Muscle layer of duodenum (tissue), 2 donors: ENCODE measurements around the gene MFSD1.
"Not testable (repeated sequence)": the region's sequence is repeated elsewhere in the genome, so short reads cannot be mapped to it uniquely, and the experiment has no call there.

Experiments
- H3K27ac ChIP-seq: one replicate; pipeline ENCODE4 v1.7.0; 2013; ENCODE audit warnings: mild to moderate bottlenecking, low read length
- H3K27me3 ChIP-seq: one replicate; pipeline ENCODE4 v1.7.0; 2013; ENCODE audit warnings: low read depth, mild to moderate bottlenecking, control low read depth, low read length
- H3K36me3 ChIP-seq, 2 donors: one replicate each; pipeline ENCODE4 v1.7.0; 2013; ENCODE audit warnings: low read length in 2 of 2, control low read depth in 1 of 2, mild to moderate bottlenecking in 1 of 2; ENCODE audit not compliant: insufficient read depth in 2 of 2, control insufficient read depth in 1 of 2
- H3K4me1 ChIP-seq, 2 donors: one replicate each; pipeline ENCODE4 v1.7.0; 2013; ENCODE audit warnings: low read length in 2 of 2, mild to moderate bottlenecking in 2 of 2, control low read depth in 1 of 2, moderate library complexity in 1 of 2; ENCODE audit not compliant: insufficient read depth in 2 of 2, control insufficient read depth in 1 of 2
- H3K4me3 ChIP-seq, 2 donors: one replicate each; pipeline ENCODE4 v1.7.0; 2013; ENCODE audit warnings: low read length in 2 of 2, low read depth in 1 of 2, mild to moderate bottlenecking in 1 of 2
- H3K9me3 ChIP-seq, 2 donors: one replicate each; pipeline ENCODE4 v1.7.0; 2013; ENCODE audit warnings: low read length in 2 of 2, control low read depth in 1 of 2, mild to moderate bottlenecking in 1 of 2; ENCODE audit not compliant: control insufficient read depth in 1 of 2
- donor health status: healthy.

Gene MFSD1

GRCh38 chr3:158780766-158781165 is 21.1 kb upstream of the MFSD1 start:
- Histone ChIP-seq H3K27me3 (no peaks in the 10 kb centered on the region), H3K9me3 (no peaks in the 10 kb centered on the region), H3K27ac (no peak overlapping the region), H3K4me1 (peaks cover 0 to 18% of the 10 kb centered on the region in 2 donors), H3K36me3 (no peaks in the 10 kb centered on the region), H3K4me3 (no peak overlapping the region)

- no peak overlapping the region for H3K27ac ChIP-seq
- H3K27me3 ChIP-seq = no peaks in the 10 kb centered on the region
- H3K36me3 ChIP-seq = no peaks in the 10 kb centered on the region
- no peaks in the 10 kb centered on the region for H3K9me3 ChIP-seq
- no peak overlapping the region for H3K4me3 ChIP-seq
- peaks cover 0 to 18% of the 10 kb centered on the region in 2 donors for H3K4me1 ChIP-seq
Measured at GRCh38 chr3:158781191-158781590, 20.7 kb upstream of the MFSD1 start.

GRCh38 chr3:158781849-158782248 is 20.0 kb upstream of the MFSD1 start:
- Histone ChIP-seq H3K4me1 (peaks cover 0 to 18% of the 10 kb centered on the region in 2 donors), H3K4me3 (no peak overlapping the region), H3K27ac (no peak overlapping the region), H3K36me3 (no peaks in the 10 kb centered on the region), H3K9me3 (no peaks in the 10 kb centered on the region), H3K27me3 (no peaks in the 10 kb centered on the region)

- Histone ChIP-seq H3K36me3 (no peaks in the 10 kb centered on the region), H3K4me1 (peaks cover 0 to 18% of the 10 kb centered on the region in 2 donors), H3K27ac (no peak overlapping the region), H3K9me3 (peaks cover 0 to 5% of the 10 kb centered on the region in 2 donors), H3K27me3 (no peaks in the 10 kb centered on the region), H3K4me3 (no peak overlapping the region)
Measured at GRCh38 chr3:158782283-158782989, 19.4 kb upstream of the MFSD1 start.

- no peaks in the 10 kb centered on the region for H3K27me3 ChIP-seq
- H3K9me3 ChIP-seq = peaks cover 0 to 5% of the 10 kb centered on the region in 2 donors
- no peaks in the 10 kb centered on the region for H3K36me3 ChIP-seq
- no peak overlapping the region for H3K27ac ChIP-seq
- peaks cover 0 to 18% of the 10 kb centered on the region in 2 donors for H3K4me1 ChIP-seq
- no peak overlapping the region for H3K4me3 ChIP-seq
Measured at GRCh38 chr3:158783051-158783450, 18.8 kb upstream of the MFSD1 start.

GRCh38 chr3:158785972-158786371 is 15.9 kb upstream of the MFSD1 start:
- Histone ChIP-seq H3K4me3 (no peak overlapping the region), H3K4me1 (peaks cover 0 to 21% of the 10 kb centered on the region in 2 donors), H3K27me3 (no peaks in the 10 kb centered on the region), H3K27ac (no peak overlapping the region), H3K9me3 (peaks cover 0 to 5% of the 10 kb centered on the region in 2 donors), H3K36me3 (no peaks in the 10 kb centered on the region)

- no peak overlapping the region for H3K4me3 ChIP-seq
- H3K36me3 ChIP-seq = no peaks in the 10 kb centered on the region
- no peaks in the 10 kb centered on the region for H3K27me3 ChIP-seq
- H3K27ac ChIP-seq = no peak overlapping the region
- peaks cover 0 to 5% of the 10 kb centered on the region in 2 donors for H3K9me3 ChIP-seq
- H3K4me1 ChIP-seq = peaks cover 0 to 8% of the 10 kb centered on the region in 2 donors
Measured at GRCh38 chr3:158788446-158788845, 13.4 kb upstream of the MFSD1 start.

GRCh38 chr3:158789592-158789991 is 12.3 kb upstream of the MFSD1 start:
- H3K27me3 ChIP-seq = no peaks in the 10 kb centered on the region
- H3K4me1 ChIP-seq = peaks cover 0 to 7% of the 10 kb centered on the region in 2 donors
- no peak overlapping the region for H3K27ac ChIP-seq
- H3K4me3 ChIP-seq = no peak overlapping the region
- H3K36me3 ChIP-seq = no peaks in the 10 kb centered on the region
- H3K9me3 ChIP-seq = peaks cover 0 to 5% of the 10 kb centered on the region in 2 donors

- H3K36me3 ChIP-seq = no peaks in the 10 kb centered on the region
- H3K4me3 ChIP-seq = peak overlapping the region in 1 of 2 donors; percentile 40
- H3K4me1 ChIP-seq = peaks cover 0 to 7% of the 10 kb centered on the region in 2 donors
Measured at GRCh38 chr3:158790901-158791589, 10.8 kb upstream of the MFSD1 start.

GRCh38 chr3:158791590-158791920 is 10.3 kb upstream of the MFSD1 start:
- not testable (repeated sequence) for H3K4me1 ChIP-seq, H3K4me3 ChIP-seq, H3K9me3 ChIP-seq, H3K36me3 ChIP-seq, H3K27ac ChIP-seq, H3K27me3 ChIP-seq

More at GRCh38 chr3:158790901-158791589, 10.8 kb upstream of the MFSD1 start:
- H3K27ac ChIP-seq = no peak overlapping the region
- H3K27me3 ChIP-seq = no peaks in the 10 kb centered on the region
- H3K9me3 ChIP-seq = peaks cover 0 to 8% of the 10 kb centered on the region in 2 donors

- Histone ChIP-seq H3K4me1 (peaks cover 0 to 7% of the 10 kb centered on the region in 2 donors), H3K36me3 (no peaks in the 10 kb centered on the region), H3K27ac (no peak overlapping the region), H3K4me3 (no peak overlapping the region), H3K27me3 (no peaks in the 10 kb centered on the region), H3K9me3 (peaks cover 0 to 3% of the 10 kb centered on the region in 2 donors)
Measured at GRCh38 chr3:158792709-158793108, 9.1 kb upstream of the MFSD1 start.
